ENCODE data around the gene SPATA2L.

DNA sequence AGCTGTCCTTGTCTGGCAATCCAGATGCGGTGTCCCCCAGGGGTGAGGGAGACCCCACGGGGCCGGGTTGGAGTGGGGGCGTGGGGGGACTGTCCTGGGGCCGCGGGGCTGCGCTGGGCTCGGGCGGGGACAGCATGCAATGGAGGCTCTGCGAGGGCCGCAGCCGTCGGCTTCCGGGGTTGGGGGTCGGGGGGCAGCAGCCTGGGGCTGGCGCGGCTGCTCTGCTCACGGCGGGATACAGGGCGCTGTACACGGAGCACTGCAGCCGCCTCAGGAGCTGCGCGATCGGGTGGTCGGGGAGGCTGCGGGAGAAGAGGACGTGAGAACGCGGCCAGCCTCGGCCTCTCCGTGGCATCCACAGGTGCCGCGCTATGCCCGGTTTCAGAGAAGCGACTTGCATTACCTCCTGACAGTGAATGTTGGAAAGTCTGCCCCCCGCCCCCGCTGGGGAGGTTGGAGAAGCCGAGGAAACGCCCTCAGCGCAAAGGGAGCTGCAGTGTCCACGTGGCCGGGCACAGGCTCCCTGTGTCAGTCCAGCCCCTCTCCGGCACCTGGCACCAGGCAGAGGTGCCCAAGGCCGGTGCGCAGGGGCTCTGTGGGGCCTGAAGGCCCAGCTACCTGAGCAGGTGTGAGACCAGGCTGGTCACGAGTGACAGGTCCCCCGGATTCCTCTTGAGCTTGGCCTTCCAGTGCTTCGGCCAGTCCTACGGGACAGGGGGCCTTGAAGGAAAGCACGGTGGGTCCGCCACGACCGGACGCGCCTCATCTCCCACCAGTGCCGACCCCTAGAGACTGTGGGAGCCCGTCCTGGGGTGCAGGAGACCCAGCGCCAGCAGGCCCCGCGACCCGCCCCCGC is 9.4 kb upstream of the SPATA2L start:
- TF ChIP-seq RAD21 (IDR thresholded peaks at IDR 0.05; ENCODE audit: low read length) (no peak), JUND (IDR thresholded peaks at IDR 0.05) (no peak), SMC3 (IDR thresholded peaks at IDR 0.05; ENCODE audit: low read depth, low read length) (no peak), POLR2AphosphoS5 (IDR thresholded peaks at IDR 0.05; ENCODE audit: low read depth, low read length) (no peak), CHD2 (IDR thresholded peaks at IDR 0.05; ENCODE audit: low read length, partially characterized antibody) (no peak), EP300 (IDR thresholded peaks at IDR 0.05; ENCODE audit: borderline replicate concordance in 1 of 2, low read depth in 1 of 2, low read length in 1 of 2) (no peak), RXRA (IDR thresholded peaks at IDR 0.05; ENCODE audit: borderline replicate concordance, low read depth) (no peak), TAF1 (IDR thresholded peaks at IDR 0.05; ENCODE audit: borderline replicate concordance, low read depth, low read length) (no peak), MEF2A (IDR thresholded peaks at IDR 0.05; ENCODE audit: borderline replicate concordance, low read depth) (no peak)
- TF ChIP-seq, protein P1, sequence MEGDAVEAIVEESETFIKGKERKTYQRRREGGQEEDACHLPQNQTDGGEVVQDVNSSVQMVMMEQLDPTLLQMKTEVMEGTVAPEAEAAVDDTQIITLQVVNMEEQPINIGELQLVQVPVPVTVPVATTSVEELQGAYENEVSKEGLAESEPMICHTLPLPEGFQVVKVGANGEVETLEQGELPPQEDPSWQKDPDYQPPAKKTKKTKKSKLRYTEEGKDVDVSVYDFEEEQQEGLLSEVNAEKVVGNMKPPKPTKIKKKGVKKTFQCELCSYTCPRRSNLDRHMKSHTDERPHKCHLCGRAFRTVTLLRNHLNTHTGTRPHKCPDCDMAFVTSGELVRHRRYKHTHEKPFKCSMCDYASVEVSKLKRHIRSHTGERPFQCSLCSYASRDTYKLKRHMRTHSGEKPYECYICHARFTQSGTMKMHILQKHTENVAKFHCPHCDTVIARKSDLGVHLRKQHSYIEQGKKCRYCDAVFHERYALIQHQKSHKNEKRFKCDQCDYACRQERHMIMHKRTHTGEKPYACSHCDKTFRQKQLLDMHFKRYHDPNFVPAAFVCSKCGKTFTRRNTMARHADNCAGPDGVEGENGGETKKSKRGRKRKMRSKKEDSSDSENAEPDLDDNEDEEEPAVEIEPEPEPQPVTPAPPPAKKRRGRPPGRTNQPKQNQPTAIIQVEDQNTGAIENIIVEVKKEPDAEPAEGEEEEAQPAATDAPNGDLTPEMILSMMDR (IDR thresholded peaks at IDR 0.05) = no peak

Measured in SK-N-SH (cell line).